HEK293 (cell line): ENCODE measurements around the gene MPPE1.
A peak's percentile ranks its signal among the peaks of the same experiment; 100 is the strongest.

Experiments used
- CTCF ChIA-PET: fragments of 350-600 bp; formaldehyde crosslinking; extraction: SDS; loops from one replicate; lab custom pipeline; 2021; ENCODE audit warnings: antibody characterized with exemption; lab: Yijun Ruan, JAX
- POLR2A ChIA-PET: fragments of 300-600 bp; formaldehyde crosslinking; extraction: SDS; loops from one replicate; lab custom pipeline; 2020; ENCODE audit warnings: antibody characterized with exemption, inconsistent platforms; lab: Yijun Ruan, JAX
- H3K27ac ChIP-seq: fragments of 200-500 bp; sonication (Bioruptor generic); 2 replicates; pipeline ENCODE4 v1.5.1; 2014; ENCODE audit warnings: low read depth, low read length, control low read depth, inconsistent platforms; ENCODE audit errors: extremely low read depth
- H3K36me3 ChIP-seq, 2 experiments: fragments of 200-500 bp in 1 of 2; sonication (Bioruptor generic) in 1 of 2; 1 replicate in 1 of 2; 2 replicates in 1 of 2; pipeline ENCODE4 v1.5.1; 2014 to 2017; ENCODE audit warnings: inconsistent platforms in 2 of 2, low read length in 2 of 2; ENCODE audit not compliant: control insufficient read depth in 2 of 2, insufficient read depth in 1 of 2
- H3K4me1 ChIP-seq: fragments of 200-500 bp; sonication (Bioruptor generic); 2 replicates; pipeline ENCODE4 v1.5.1; 2014; ENCODE audit warnings: mild to moderate bottlenecking, low read length, inconsistent platforms; ENCODE audit not compliant: control insufficient read depth, insufficient read depth
- H3K4me3 ChIP-seq: 2 replicates; pipeline ENCODE4 v1.5.1; 2011; ENCODE audit warnings: low read depth, mild to moderate bottlenecking, control low read depth, low read length, moderate library complexity
- H3K9me3 ChIP-seq: fragments of 200-500 bp; sonication (Bioruptor generic); 2 replicates; pipeline ENCODE4 v1.5.1; 2014; ENCODE audit warnings: low read depth, low read length, inconsistent platforms; ENCODE audit not compliant: control insufficient read depth, insufficient read depth
- EGR2 ChIP-seq: fragments of 450-650 bp; formaldehyde crosslinking; IDR thresholded peaks from 2 replicates; pipeline ENCODE4 v1.5.1; 2016; ENCODE audit warnings: low read depth, missing biosample characterization, missing genetic modification characterization
- GLIS2 ChIP-seq: fragments of 450-650 bp; formaldehyde crosslinking; IDR thresholded peaks from 2 replicates; pipeline ENCODE4 v1.5.1; 2016; ENCODE audit warnings: missing biosample characterization, missing genetic modification characterization
- IKZF3 ChIP-seq: fragments of 450-650 bp; IDR thresholded peaks from 2 replicates; pipeline ENCODE4 v1.5.0; 2018; ENCODE audit warnings: missing biosample characterization, mild to moderate bottlenecking, missing genetic modification characterization, moderate library complexity
- MZF1 ChIP-seq: fragments of 450-650 bp; formaldehyde crosslinking; IDR thresholded peaks from 2 replicates; pipeline ENCODE4 v1.5.1; 2017; ENCODE audit warnings: missing biosample characterization, missing genetic modification characterization, borderline replicate concordance
- OVOL3 ChIP-seq: fragments of 450-650 bp; formaldehyde crosslinking; IDR thresholded peaks from 2 replicates; pipeline ENCODE4 v1.5.1; 2016; ENCODE audit warnings: missing biosample characterization, missing genetic modification characterization
- RBAK ChIP-seq: fragments of 450-650 bp; formaldehyde crosslinking; IDR thresholded peaks from 2 replicates; pipeline ENCODE4 v1.5.1; 2016; ENCODE audit warnings: missing biosample characterization, missing genetic modification characterization
- TCF7L2 ChIP-seq: IDR thresholded peaks from 2 replicates; pipeline ENCODE4 v1.6.1; 2011; ENCODE audit warnings: low read depth, mild to moderate bottlenecking, inconsistent platforms, low read length, moderate library complexity, borderline replicate concordance
- ZBTB20 ChIP-seq: fragments of 450-650 bp; formaldehyde crosslinking; IDR thresholded peaks from 2 replicates; pipeline ENCODE4 v1.5.1; 2016; ENCODE audit warnings: missing biosample characterization, missing genetic modification characterization
- ZEB2 ChIP-seq: fragments of 450-650 bp; formaldehyde crosslinking; IDR thresholded peaks from 2 replicates; pipeline ENCODE4 v1.5.1; 2016; ENCODE audit warnings: missing biosample characterization, missing genetic modification characterization
- ZIC2 ChIP-seq: fragments of 450-650 bp; formaldehyde crosslinking; IDR thresholded peaks from 2 replicates; pipeline ENCODE4 v1.5.1; 2016; ENCODE audit warnings: missing biosample characterization, missing genetic modification characterization
- ZNF239 ChIP-seq: fragments of 450-650 bp; formaldehyde crosslinking; IDR thresholded peaks from 2 replicates; pipeline ENCODE4 v1.5.1; 2016; ENCODE audit warnings: missing biosample characterization, missing genetic modification characterization
- ZNF266 ChIP-seq: fragments of 450-650 bp; formaldehyde crosslinking; IDR thresholded peaks from 2 replicates; pipeline ENCODE4 v1.5.1; 2016; ENCODE audit warnings: missing biosample characterization, missing genetic modification characterization, low read depth
- ZNF274 ChIP-seq, 2 experiments: fragments of 200-500 bp in 1 of 2; fragments of 450-650 bp in 1 of 2; sonication (Bioruptor generic) in 1 of 2; formaldehyde crosslinking in 1 of 2; IDR thresholded peaks; 2 replicates each; pipeline versions ENCODE4 v1.5.1 to v1.6.1; 2014 to 2016; ENCODE audit warnings: borderline replicate concordance in 1 of 2, inconsistent platforms in 1 of 2, low read length in 1 of 2, missing biosample characterization in 1 of 2, missing genetic modification characterization in 1 of 2
- ZNF311 ChIP-seq: fragments of 450-650 bp; formaldehyde crosslinking; IDR thresholded peaks from 2 replicates; pipeline ENCODE4 v1.5.1; 2017; ENCODE audit warnings: missing biosample characterization, missing genetic modification characterization, borderline replicate concordance
- ZNF366 ChIP-seq: fragments of 450-650 bp; formaldehyde crosslinking; conservative IDR thresholded peaks from 2 replicates; pipeline ENCODE4 v1.5.1; 2016; ENCODE audit warnings: missing biosample characterization, missing genetic modification characterization
- ZNF426 ChIP-seq: fragments of 450-650 bp; formaldehyde crosslinking; IDR thresholded peaks from 2 replicates; pipeline ENCODE4 v1.5.1; 2017; ENCODE audit warnings: missing biosample characterization, missing genetic modification characterization, mild to moderate bottlenecking, inconsistent platforms, moderate library complexity
- ZNF501 ChIP-seq: fragments of 450-650 bp; formaldehyde crosslinking; IDR thresholded peaks from 2 replicates; pipeline ENCODE4 v1.5.1; 2016; ENCODE audit warnings: missing biosample characterization, missing genetic modification characterization
- ZNF558 ChIP-seq: fragments of 450-650 bp; formaldehyde crosslinking; IDR thresholded peaks from 2 replicates; pipeline ENCODE4 v1.5.1; 2016; ENCODE audit warnings: missing biosample characterization, missing genetic modification characterization
- ZNF610 ChIP-seq: fragments of 450-650 bp; formaldehyde crosslinking; IDR thresholded peaks from 2 replicates; pipeline ENCODE4 v1.5.1; 2016; ENCODE audit warnings: missing biosample characterization, missing genetic modification characterization, borderline replicate concordance
- ZNF658 ChIP-seq: fragments of 450-650 bp; formaldehyde crosslinking; IDR thresholded peaks from 2 replicates; pipeline ENCODE4; 2016; ENCODE audit warnings: missing biosample characterization, missing genetic modification characterization
- ZNF660 ChIP-seq: fragments of 450-650 bp; IDR thresholded peaks from 2 replicates; pipeline ENCODE4 v1.5.1; 2018; ENCODE audit warnings: missing biosample characterization, mild to moderate bottlenecking, missing genetic modification characterization
- ZXDB ChIP-seq: fragments of 450-650 bp; formaldehyde crosslinking; IDR thresholded peaks from 2 replicates; pipeline ENCODE4 v1.5.1; 2016; ENCODE audit warnings: missing biosample characterization, missing genetic modification characterization
- TF ChIP-seq, protein P1 (sequence below): fragments of 450-650 bp; formaldehyde crosslinking; IDR thresholded peaks from 2 replicates; pipeline ENCODE4 v1.5.1; 2017; ENCODE audit warnings: missing biosample characterization, missing genetic modification characterization
- TF ChIP-seq, protein P2 (sequence below): fragments of 450-650 bp; formaldehyde crosslinking; IDR thresholded peaks from 2 replicates; pipeline ENCODE4 v1.5.1; 2017; ENCODE audit warnings: missing biosample characterization, missing genetic modification characterization
- TF ChIP-seq, protein P3 (sequence below): fragments of 450-650 bp; formaldehyde crosslinking; IDR thresholded peaks from 2 replicates; pipeline ENCODE4 v1.5.1; 2016; ENCODE audit warnings: missing biosample characterization, missing genetic modification characterization, borderline replicate concordance
- TF ChIP-seq, protein P4 (sequence below): fragments of 450-650 bp; formaldehyde crosslinking; IDR thresholded peaks from 2 replicates; pipeline ENCODE4 v1.5.1; 2016; ENCODE audit warnings: missing biosample characterization, missing genetic modification characterization

Gene MPPE1

DNA sequence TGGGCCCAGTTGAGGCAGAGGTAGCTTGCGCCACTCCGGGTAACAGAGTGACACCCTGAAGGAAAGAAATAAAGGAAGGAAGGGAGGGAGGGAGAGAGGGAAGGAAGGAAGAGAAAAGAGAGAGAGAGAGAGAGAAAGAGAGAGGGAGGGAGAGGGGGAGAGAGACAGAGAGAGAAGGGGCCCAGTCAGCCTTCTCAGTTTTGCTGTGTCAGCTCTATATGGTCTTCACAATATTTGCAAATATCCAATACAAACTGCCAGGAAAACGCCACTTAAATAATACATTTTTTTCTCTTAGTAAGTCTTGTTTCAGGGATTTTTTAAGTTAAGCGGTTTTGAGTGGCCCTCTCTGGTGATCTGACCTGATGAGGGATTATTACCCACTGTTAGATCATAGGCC lies 62.5 kb downstream of the MPPE1 start:
- ChIA-PET POLR2A (no interaction called here), CTCF (interaction anchor here (1.2 kb wide), 1 partner anchor 113 kb away, joined by 3 read pairs; no protein-coding TSS in a partner anchor)
- no peaks in the 10 kb centered on the region for H3K36me3 ChIP-seq
- TF ChIP-seq ZNF311 (tag by site-specific recombination) (no peak), TCF7L2 (no peak), MZF1 (no peak), ZNF366 (tag by site-specific recombination) (0 out of 2 replicates have a peak, but pooled peaks have one; percentile 18)
- no peaks in the 10 kb centered on the region for H3K9me3 ChIP-seq
- no peak overlapping the region for H3K4me3 ChIP-seq
- H3K4me1 ChIP-seq: peaks cover 5% of the 10 kb centered on the region; the same call in 1 of the 2 replicates
- no peak overlapping the region for H3K27ac ChIP-seq

DNA sequence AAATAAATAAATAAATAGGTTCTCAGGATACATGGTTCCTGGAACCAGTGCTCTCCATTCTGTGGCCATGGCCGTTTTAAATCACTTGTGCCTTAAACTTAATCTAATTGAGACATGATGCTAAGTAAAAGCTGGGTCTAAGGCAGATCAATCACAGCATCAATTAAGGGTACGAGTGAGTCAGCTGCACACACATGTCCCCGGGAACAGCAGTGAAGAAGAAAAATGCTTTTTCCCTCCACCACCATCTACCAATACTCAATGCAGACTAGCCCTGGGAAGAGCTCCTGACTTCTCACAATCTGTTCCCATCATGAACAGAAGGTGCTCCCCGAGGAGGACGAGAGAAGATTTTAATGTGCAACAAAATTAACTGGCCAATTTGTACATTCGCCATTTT lies 63.7 kb downstream of the MPPE1 start:
- Histone ChIP-seq H3K36me3 (no peaks in the 10 kb centered on the region), H3K27ac (no peak overlapping the region), H3K4me3 (no peak overlapping the region), H3K4me1 (peaks cover 1% of the 10 kb centered on the region; the same call in 1 of the 2 replicates), H3K9me3 (no peaks in the 10 kb centered on the region)
- CTCF ChIA-PET: no interaction called here
- TF ChIP-seq ZNF239 (tag by site-specific recombination): no peak
- TF ChIP-seq ZNF658 (tag by site-specific recombination): no peak
- no peak for TF ChIP-seq IKZF3
- no peak for TF ChIP-seq ZNF558 (tag by site-specific recombination)
- TF ChIP-seq ZNF501 (tag by site-specific recombination): no peak
- TF ChIP-seq, protein P1, sequence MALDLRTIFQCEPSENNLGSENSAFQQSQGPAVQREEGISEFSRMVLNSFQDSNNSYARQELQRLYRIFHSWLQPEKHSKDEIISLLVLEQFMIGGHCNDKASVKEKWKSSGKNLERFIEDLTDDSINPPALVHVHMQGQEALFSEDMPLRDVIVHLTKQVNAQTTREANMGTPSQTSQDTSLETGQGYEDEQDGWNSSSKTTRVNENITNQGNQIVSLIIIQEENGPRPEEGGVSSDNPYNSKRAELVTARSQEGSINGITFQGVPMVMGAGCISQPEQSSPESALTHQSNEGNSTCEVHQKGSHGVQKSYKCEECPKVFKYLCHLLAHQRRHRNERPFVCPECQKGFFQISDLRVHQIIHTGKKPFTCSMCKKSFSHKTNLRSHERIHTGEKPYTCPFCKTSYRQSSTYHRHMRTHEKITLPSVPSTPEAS: no peak
- TF ChIP-seq, protein P2, sequence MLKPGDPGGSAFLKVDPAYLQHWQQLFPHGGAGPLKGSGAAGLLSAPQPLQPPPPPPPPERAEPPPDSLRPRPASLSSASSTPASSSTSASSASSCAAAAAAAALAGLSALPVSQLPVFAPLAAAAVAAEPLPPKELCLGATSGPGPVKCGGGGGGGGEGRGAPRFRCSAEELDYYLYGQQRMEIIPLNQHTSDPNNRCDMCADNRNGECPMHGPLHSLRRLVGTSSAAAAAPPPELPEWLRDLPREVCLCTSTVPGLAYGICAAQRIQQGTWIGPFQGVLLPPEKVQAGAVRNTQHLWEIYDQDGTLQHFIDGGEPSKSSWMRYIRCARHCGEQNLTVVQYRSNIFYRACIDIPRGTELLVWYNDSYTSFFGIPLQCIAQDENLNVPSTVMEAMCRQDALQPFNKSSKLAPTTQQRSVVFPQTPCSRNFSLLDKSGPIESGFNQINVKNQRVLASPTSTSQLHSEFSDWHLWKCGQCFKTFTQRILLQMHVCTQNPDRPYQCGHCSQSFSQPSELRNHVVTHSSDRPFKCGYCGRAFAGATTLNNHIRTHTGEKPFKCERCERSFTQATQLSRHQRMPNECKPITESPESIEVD (tag by site-specific recombination): no peak
- TF ChIP-seq ZNF610: no peak
- TF ChIP-seq, protein P3, sequence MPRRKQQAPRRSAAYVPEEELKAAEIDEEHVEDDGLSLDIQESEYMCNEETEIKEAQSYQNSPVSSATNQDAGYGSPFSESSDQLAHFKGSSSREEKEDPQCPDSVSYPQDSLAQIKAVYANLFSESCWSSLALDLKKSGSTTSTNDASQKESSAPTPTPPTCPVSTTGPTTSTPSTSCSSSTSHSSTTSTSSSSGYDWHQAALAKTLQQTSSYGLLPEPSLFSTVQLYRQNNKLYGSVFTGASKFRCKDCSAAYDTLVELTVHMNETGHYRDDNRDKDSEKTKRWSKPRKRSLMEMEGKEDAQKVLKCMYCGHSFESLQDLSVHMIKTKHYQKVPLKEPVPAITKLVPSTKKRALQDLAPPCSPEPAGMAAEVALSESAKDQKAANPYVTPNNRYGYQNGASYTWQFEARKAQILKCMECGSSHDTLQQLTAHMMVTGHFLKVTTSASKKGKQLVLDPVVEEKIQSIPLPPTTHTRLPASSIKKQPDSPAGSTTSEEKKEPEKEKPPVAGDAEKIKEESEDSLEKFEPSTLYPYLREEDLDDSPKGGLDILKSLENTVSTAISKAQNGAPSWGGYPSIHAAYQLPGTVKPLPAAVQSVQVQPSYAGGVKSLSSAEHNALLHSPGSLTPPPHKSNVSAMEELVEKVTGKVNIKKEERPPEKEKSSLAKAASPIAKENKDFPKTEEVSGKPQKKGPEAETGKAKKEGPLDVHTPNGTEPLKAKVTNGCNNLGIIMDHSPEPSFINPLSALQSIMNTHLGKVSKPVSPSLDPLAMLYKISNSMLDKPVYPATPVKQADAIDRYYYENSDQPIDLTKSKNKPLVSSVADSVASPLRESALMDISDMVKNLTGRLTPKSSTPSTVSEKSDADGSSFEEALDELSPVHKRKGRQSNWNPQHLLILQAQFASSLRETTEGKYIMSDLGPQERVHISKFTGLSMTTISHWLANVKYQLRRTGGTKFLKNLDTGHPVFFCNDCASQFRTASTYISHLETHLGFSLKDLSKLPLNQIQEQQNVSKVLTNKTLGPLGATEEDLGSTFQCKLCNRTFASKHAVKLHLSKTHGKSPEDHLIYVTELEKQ: no peak
- TF ChIP-seq RBAK (tag by site-specific recombination): no peak
- no peak for TF ChIP-seq GLIS2 (tag by site-specific recombination)
- POLR2A ChIA-PET: no interaction called here

DNA sequence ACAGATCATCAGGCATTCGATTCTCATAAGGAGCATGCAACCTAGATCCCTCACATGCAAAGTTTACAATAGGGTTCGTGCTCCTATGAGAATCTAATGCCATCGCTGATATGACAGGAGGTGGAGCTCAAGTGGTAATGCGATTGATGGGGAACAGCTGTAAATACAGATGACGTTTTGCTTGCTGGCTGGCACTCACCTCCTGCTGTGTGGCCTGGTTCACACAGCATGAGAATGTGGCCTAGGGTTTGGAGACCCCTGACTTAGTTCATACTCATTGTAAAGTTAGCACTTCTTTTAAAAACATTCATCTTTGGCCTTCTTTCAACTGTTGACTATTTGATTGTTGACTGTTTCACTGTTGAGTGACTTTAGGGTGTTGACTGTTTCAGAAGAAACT lies 65.6 kb downstream of the MPPE1 start:
- CTCF ChIA-PET: interaction anchor here (0.6 to 0.9 kb wide), 2 partner anchors 95 to 1100 kb away, joined by 3 to 5 read pairs; no protein-coding TSS in a partner anchor
- no peak for TF ChIP-seq ZNF660 (tag by site-specific recombination)
- TF ChIP-seq EGR2 (tag by site-specific recombination): no peak
- TF ChIP-seq, protein P4, sequence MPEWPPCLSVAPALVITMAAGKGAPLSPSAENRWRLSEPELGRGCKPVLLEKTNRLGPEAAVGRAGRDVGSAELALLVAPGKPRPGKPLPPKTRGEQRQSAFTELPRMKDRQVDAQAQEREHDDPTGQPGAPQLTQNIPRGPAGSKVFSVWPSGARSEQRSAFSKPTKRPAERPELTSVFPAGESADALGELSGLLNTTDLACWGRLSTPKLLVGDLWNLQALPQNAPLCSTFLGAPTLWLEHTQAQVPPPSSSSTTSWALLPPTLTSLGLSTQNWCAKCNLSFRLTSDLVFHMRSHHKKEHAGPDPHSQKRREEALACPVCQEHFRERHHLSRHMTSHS (tag by site-specific recombination): no peak
- no peak for TF ChIP-seq ZXDB (tag by site-specific recombination)
- no peak for TF ChIP-seq OVOL3
- no peak for TF ChIP-seq ZBTB20
- no peak for TF ChIP-seq ZNF426 (tag by site-specific recombination)
- TF ChIP-seq ZEB2 (tag by site-specific recombination): no peak
- TF ChIP-seq ZNF266 (tag by site-specific recombination): no peak
- no peak for TF ChIP-seq TCF7L2
- TF ChIP-seq ZIC2 (tag by site-specific recombination): peak; percentile 60
- TF ChIP-seq ZNF274 (IDR thresholded peaks at IDR 0.05; ENCODE audit: low read length): no peak
- no peak for TF ChIP-seq ZNF274 (tag by site-specific recombination; IDR thresholded peaks at IDR 0.05; ENCODE audit: borderline replicate concordance)

More for the DNA sequence above, 65.6 kb downstream of the MPPE1 start:
- POLR2A ChIA-PET: no interaction called here
- H3K4me3 ChIP-seq: no peak overlapping the region
- H3K9me3 ChIP-seq: no peaks in the 10 kb centered on the region
- no peaks in the 10 kb centered on the region for H3K4me1 ChIP-seq
- H3K27ac ChIP-seq: no peak overlapping the region
- no peaks in the 10 kb centered on the region for H3K36me3 ChIP-seq
